HepG2 (cell line): ENCODE measurements around the gene LOXL3. TPM values are rescaled to one million over a fixed set of nuclear protein-coding genes. Genes with fewer than 3 reads are reported as not detected.

Source experiments
- ARHGAP35 ChIP-seq: sonication (generic); formaldehyde crosslinking; IDR thresholded peaks from 2 replicates; pipeline ENCODE4 v1.9.0; 2022; ENCODE audit warnings: mild to moderate bottlenecking, inconsistent platforms, moderate library complexity, missing genetic modification reagents, borderline replicate concordance
- DPF2 ChIP-seq: sonication (generic); formaldehyde crosslinking; IDR thresholded peaks from 2 replicates; pipeline ENCODE4 v1.4.0; 2020; ENCODE audit warnings: mild to moderate bottlenecking, low read depth, missing genetic modification reagents, borderline replicate concordance
- GMEB2 ChIP-seq: IDR thresholded peaks from 2 replicates; pipeline ENCODE4 v1.6.1; 2016; ENCODE audit warnings: missing biosample characterization, missing genetic modification reagents, low read depth
- JUNB ChIP-seq: sonication (generic); formaldehyde crosslinking; IDR thresholded peaks from 2 replicates; pipeline ENCODE4 v1.8.0; 2022; ENCODE audit warnings: missing genetic modification reagents, mild to moderate bottlenecking, borderline replicate concordance
- NPAS2 ChIP-seq: sonication (generic); formaldehyde crosslinking; IDR thresholded peaks from 2 replicates; pipeline ENCODE4 v1.8.0; 2022; ENCODE audit warnings: mild to moderate bottlenecking, missing genetic modification reagents, borderline replicate concordance
- NR3C1 ChIP-seq: sonication (generic); formaldehyde crosslinking; IDR thresholded peaks from 2 replicates; pipeline ENCODE4 v1.4.0; 2020; ENCODE audit warnings: missing genetic modification reagents
- RAD21 ChIP-seq: fragments of 450-650 bp; formaldehyde crosslinking; IDR thresholded peaks from 2 replicates; pipeline ENCODE4 v1.5.0; 2020; ENCODE audit warnings: mild to moderate bottlenecking
- SIN3B ChIP-seq: fragments of 150-350 bp; IDR thresholded peaks from 2 replicates; pipeline ENCODE4 v1.6.1; 2014; ENCODE audit warnings: low read length
- SIX1 ChIP-seq: sonication (generic); formaldehyde crosslinking; IDR thresholded peaks from 2 replicates; pipeline ENCODE4 v1.4.0; 2020; ENCODE audit warnings: missing genetic modification reagents, borderline replicate concordance
- SP1 ChIP-seq, 2 experiments: fragments of 450-650 bp in 1 of 2; sonication (generic) in 1 of 2; formaldehyde crosslinking in 1 of 2; IDR thresholded peaks; 2 replicates each; pipeline versions ENCODE4 v1.4.0 to v1.6.1; 2016 to 2020; ENCODE audit warnings: missing genetic modification reagents in 1 of 2
- SRSF4 ChIP-seq: fragments of 200-400 bp; formaldehyde crosslinking; IDR thresholded peaks from one replicate; pipeline ENCODE4 v1.6.1; 2018; ENCODE audit warnings: mild to moderate bottlenecking, low read depth, low read length, moderate library complexity; ENCODE audit not compliant: poor library complexity, severe bottlenecking
- TCF7 ChIP-seq: sonication (generic); IDR thresholded peaks from 2 replicates; pipeline ENCODE4 v1.6.1; 2016; ENCODE audit warnings: antibody characterized with exemption, low read depth
- ZBTB2 ChIP-seq: sonication (generic); formaldehyde crosslinking; IDR thresholded peaks from 2 replicates; pipeline ENCODE4 v1.8.0; 2022; ENCODE audit warnings: low read depth, missing genetic modification reagents
- ZFP36L2 ChIP-seq: sonication (generic); formaldehyde crosslinking; IDR thresholded peaks from 2 replicates; pipeline ENCODE4 v1.4.0; 2020; ENCODE audit warnings: missing genetic modification reagents
- ZHX1 ChIP-seq: sonication (generic); formaldehyde crosslinking; IDR thresholded peaks from 2 replicates; pipeline ENCODE4 v1.8.1; 2022; ENCODE audit warnings: low read depth, mild to moderate bottlenecking, missing genetic modification reagents
- ZKSCAN1 ChIP-seq: fragments of 150-350 bp; IDR thresholded peaks from 2 replicates; pipeline ENCODE4 v1.6.1; 2014; ENCODE audit warnings: low read length
- ZMAT5 ChIP-seq: sonication (generic); formaldehyde crosslinking; IDR thresholded peaks from 2 replicates; pipeline ENCODE4 v1.5.0; 2020; ENCODE audit warnings: mild to moderate bottlenecking, low read depth, missing genetic modification reagents, borderline replicate concordance
- ZNF451 ChIP-seq: sonication (generic); formaldehyde crosslinking; IDR thresholded peaks from 2 replicates; pipeline ENCODE4 v1.5.0; 2020; ENCODE audit warnings: mild to moderate bottlenecking, missing genetic modification reagents
- ZNF773 ChIP-seq: sonication (generic); formaldehyde crosslinking; IDR thresholded peaks from 2 replicates; pipeline ENCODE4 v1.4.0; 2020; ENCODE audit warnings: missing genetic modification reagents, borderline replicate concordance
- ZNF878 ChIP-seq: sonication (generic); formaldehyde crosslinking; IDR thresholded peaks from 2 replicates; pipeline ENCODE4 v1.8.1; 2023; ENCODE audit warnings: mild to moderate bottlenecking, missing genetic modification reagents, moderate library complexity
- polyA plus RNA-seq, 8 experiments: library from polyadenylated mRNA; depleted of rRNA in 3 of 8; stranded (reverse) in 7 of 8; unstranded in 1 of 8; fragments of >200 nt; fragmentation: Illumina TruSeq in 4 of 8; extraction: Trizol in 4 of 8; gene quantifications; 2 replicates each; pipeline versions ENCODE4 v1.2.1 to v1.2.3, GENCODE V29; 2011 to 2016; ENCODE audit warnings: low read depth in 4 of 8, missing spikeins in 1 of 8, mixed read lengths in 1 of 8; ENCODE audit not compliant: insufficient read depth in 1 of 8
- total RNA-seq, 5 experiments: library from RNA; depleted of rRNA; stranded (reverse); fragments of >200 nt; fragmentation: Illumina TruSeq; extraction: Trizol; gene quantifications; 2 replicates each; pipeline ENCODE4 v1.2.3, GENCODE V29; 2016; ENCODE audit warnings: low read depth in 1 of 5
- TF ChIP-seq, protein P1 (sequence below): sonication (generic); formaldehyde crosslinking; IDR thresholded peaks from 2 replicates; pipeline ENCODE4 v1.8.0; 2022; ENCODE audit warnings: mild to moderate bottlenecking, missing genetic modification reagents, borderline replicate concordance

LOXL3 gene
- total and polyA plus RNA-seq, 2 of the 13 experiments (the other 11 are each of a cell fraction or from before 2014, with no cell fraction given) = 0.55 to 6.5 TPM

DNA sequence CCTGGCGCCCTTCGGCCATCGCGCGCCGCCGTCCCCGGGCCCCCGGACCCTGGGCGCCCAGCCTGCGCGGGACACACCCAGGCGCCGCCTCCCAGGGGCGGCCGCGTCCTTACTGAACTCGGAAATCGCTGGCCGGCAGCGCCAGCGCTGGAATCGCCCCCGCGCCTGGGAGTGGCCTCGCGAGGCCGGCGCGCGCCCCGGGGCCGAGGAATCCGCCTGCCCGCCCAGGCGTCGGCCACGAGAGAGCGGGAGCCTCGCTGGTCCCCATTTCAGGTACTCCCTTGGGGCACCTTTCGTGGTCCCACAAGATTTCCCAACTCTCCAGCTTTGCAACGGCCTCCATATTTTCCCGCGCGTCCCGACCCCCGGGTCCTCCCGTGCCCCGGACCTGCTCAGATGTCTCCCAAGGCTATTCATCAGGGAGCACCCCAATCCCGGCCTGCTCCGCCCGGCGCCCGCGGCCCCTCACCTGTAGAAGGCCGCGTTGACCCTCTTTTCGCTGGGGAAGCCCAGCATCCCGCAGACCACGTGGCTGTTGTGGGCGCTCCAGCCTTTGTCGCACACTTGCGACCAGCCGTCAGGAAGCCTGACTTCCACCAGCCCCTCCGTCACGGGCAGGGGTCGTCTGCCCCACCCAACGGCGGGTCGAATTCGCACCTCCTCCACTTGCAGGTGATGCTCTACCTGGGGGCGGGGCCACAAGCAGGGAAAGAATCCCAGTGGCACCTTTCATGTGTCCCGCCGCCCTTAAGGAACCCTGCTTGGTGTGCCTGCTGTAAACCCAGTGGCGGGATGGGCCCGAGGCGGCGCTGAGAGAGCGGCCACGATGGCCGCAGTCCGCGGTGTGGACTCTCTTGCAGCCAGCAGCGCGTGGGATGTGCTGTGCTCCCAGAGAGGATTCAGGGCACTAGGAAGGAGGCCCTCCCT, 4.6 kb downstream of the LOXL3 start (continued):
- TF ChIP-seq, protein P1, sequence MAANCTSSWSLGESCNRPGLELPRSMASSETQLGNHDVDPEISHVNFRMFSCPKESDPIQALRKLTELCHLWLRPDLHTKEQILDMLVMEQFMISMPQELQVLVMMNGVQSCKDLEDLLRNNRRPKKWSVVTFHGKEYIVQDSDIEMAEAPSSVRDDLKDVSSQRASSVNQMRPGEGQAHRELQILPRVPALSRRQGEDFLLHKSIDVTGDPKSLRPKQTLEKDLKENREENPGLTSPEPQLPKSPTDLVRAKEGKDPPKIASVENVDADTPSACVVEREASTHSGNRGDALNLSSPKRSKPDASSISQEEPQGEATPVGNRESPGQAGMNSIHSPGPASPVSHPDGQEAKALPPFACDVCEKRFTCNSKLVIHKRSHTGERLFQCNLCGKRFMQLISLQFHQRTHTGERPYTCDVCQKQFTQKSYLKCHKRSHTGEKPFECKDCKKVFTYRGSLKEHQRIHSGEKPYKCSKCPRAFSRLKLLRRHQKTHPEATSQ (CRISPR knock-in tag) = no peak
- TF ChIP-seq ZKSCAN1 (no peak), SP1 (IDR thresholded peaks at IDR 0.05) (no peak), SP1 (CRISPR knock-in tag; IDR thresholded peaks at IDR 0.05) (no peak), ZMAT5 (CRISPR knock-in tag) (no peak), ZHX1 (peak; percentile 77), ZFP36L2 (no peak), RAD21 (peak; percentile 16; the same call in 1 of the 2 replicates), DPF2 (CRISPR knock-in tag) (no peak), NPAS2 (CRISPR knock-in tag) (no peak), SRSF4 (no peak), ZNF878 (no peak; the same call in 1 of the 2 replicates), NR3C1 (CRISPR knock-in tag) (no peak), JUNB (CRISPR knock-in tag) (no peak), TCF7 (no peak), ZBTB2 (CRISPR knock-in tag) (no peak), GMEB2 (CRISPR knock-in tag) (no peak), ZNF773 (CRISPR knock-in tag) (0 out of 2 replicates have a peak, but pooled peaks have one; percentile 20), ZNF451 (CRISPR knock-in tag) (no peak), SIX1 (CRISPR knock-in tag) (no peak), ARHGAP35 (CRISPR knock-in tag) (peak; percentile 49; the same call in 1 of the 2 replicates), SIN3B (no peak)
